GM12891 (cell line): ENCODE data around the gene PCDHGA12.
"Not testable (repeated sequence)": the region's sequence is repeated elsewhere in the genome, so short reads cannot be mapped to it uniquely, and the experiment has no call there.

Experiments
- PAX5 ChIP-seq: IDR thresholded peaks from 2 replicates; pipeline ENCODE4 v1.6.1; 2011; ENCODE audit warnings: low read length, moderate library complexity, mild to moderate bottlenecking; ENCODE audit not compliant: insufficient read depth, severe bottlenecking
- POLR2A ChIP-seq: IDR thresholded peaks from 2 replicates; pipeline ENCODE4 v1.6.1; 2011; ENCODE audit warnings: low read depth, low read length, control low read depth
- POLR2AphosphoS5 ChIP-seq: IDR thresholded peaks from 2 replicates; pipeline ENCODE4 v1.6.1; 2011; ENCODE audit warnings: low read depth, low read length, control low read depth
- POU2F2 ChIP-seq: IDR thresholded peaks from 2 replicates; pipeline ENCODE4 v1.6.1; 2011; ENCODE audit warnings: low read depth, mild to moderate bottlenecking, control low read depth, low read length, moderate library complexity
- SPI1 ChIP-seq: IDR thresholded peaks from 2 replicates; pipeline ENCODE4 v1.6.1; 2011; ENCODE audit warnings: low read depth, low read length, control low read depth
- TAF1 ChIP-seq: IDR thresholded peaks from 2 replicates; pipeline ENCODE4 v1.6.1; 2011; ENCODE audit warnings: low read depth, low read length, control low read depth

GRCh38 chr5:141432308-141432707 lies 2.0 kb downstream of the PCDHGA12 start:
- TF ChIP-seq POLR2AphosphoS5, POLR2A, TAF1, POU2F2, SPI1, PAX5: not testable (repeated sequence)
